Fibroblast of lung (primary cell): ENCODE measurements around the gene BECN2. TPM values are rescaled to one million over a fixed set of nuclear protein-coding genes. Genes with fewer than 3 reads are reported as not detected.
"Not testable (repeated sequence)": the region's sequence is repeated elsewhere in the genome, so short reads cannot be mapped to it uniquely, and the experiment has no call there.

Source experiments
- DNase-seq, 2 donors: peaks; one replicate each; pipeline versions ENCODE4 v3.0.0 to v3.0.0-alpha.2; 2010; ENCODE audit warnings: low read depth in 2 of 2
- H2AFZ ChIP-seq: 2 replicates; pipeline ENCODE4 v1.5.1; 2012; ENCODE audit warnings: low read length, control low read depth, inconsistent platforms
- H3K27ac ChIP-seq: 2 replicates; pipeline ENCODE4 v1.5.1; 2011; ENCODE audit warnings: low read length, control low read depth; ENCODE audit not compliant: insufficient read depth
- H3K27me3 ChIP-seq: 2 replicates; pipeline ENCODE4 v1.5.1; 2011; ENCODE audit warnings: mild to moderate bottlenecking, low read length; ENCODE audit not compliant: control insufficient read depth, insufficient read depth
- H3K36me3 ChIP-seq: 2 replicates; pipeline ENCODE4 v1.5.1; 2011; ENCODE audit warnings: low read length; ENCODE audit not compliant: control insufficient read depth, insufficient read depth
- H3K4me1 ChIP-seq: 2 replicates; pipeline ENCODE4 v1.5.1; 2011; ENCODE audit warnings: low read length; ENCODE audit not compliant: control insufficient read depth, insufficient read depth; ENCODE audit errors: extremely low read depth
- H3K4me2 ChIP-seq: 2 replicates; pipeline ENCODE4 v1.5.1; 2011; ENCODE audit warnings: low read length, control low read depth; ENCODE audit not compliant: insufficient read depth; ENCODE audit errors: extremely low read depth
- H3K4me3 ChIP-seq, 4 experiments: fragments of 200-600 bp in 1 of 4; sonication (generic) in 1 of 4; replicated peaks in 1 of 4; 2 replicates each; pipeline ENCODE4 v1.5.1; 2011 to 2016; ENCODE audit warnings: low read length in 4 of 4, low read depth in 3 of 4, mild to moderate bottlenecking in 3 of 4, control low read depth in 2 of 4, inconsistent platforms in 1 of 4, mixed read lengths in 1 of 4; ENCODE audit not compliant: insufficient read depth in 1 of 4; ENCODE audit errors: control extremely low read depth in 1 of 4
- H3K79me2 ChIP-seq: 2 replicates; pipeline ENCODE4 v1.5.1; 2012; ENCODE audit warnings: mild to moderate bottlenecking, low read length, inconsistent platforms; ENCODE audit not compliant: control insufficient read depth, insufficient read depth
- H3K9ac ChIP-seq: 2 replicates; pipeline ENCODE4 v1.5.1; 2011; ENCODE audit warnings: mild to moderate bottlenecking, low read length, control low read depth; ENCODE audit not compliant: insufficient read depth
- H3K9me3 ChIP-seq: 2 replicates; pipeline ENCODE4 v1.5.1; 2012; ENCODE audit warnings: low read depth, low read length; ENCODE audit not compliant: control insufficient read depth, insufficient read depth
- H4K20me1 ChIP-seq: 2 replicates; pipeline ENCODE4 v1.5.1; 2011; ENCODE audit warnings: low read length; ENCODE audit not compliant: control insufficient read depth, insufficient read depth; ENCODE audit errors: extremely low read depth
- CTCF ChIP-seq, 2 donors: IDR thresholded peaks in 1 of 2; conservative IDR thresholded peaks in 1 of 2; 1 replicate in 1 of 2; 2 replicates in 1 of 2; pipeline ENCODE4 v1.5.1; 2011 to 2012; ENCODE audit warnings: low read length in 2 of 2, control low read depth in 1 of 2, inconsistent platforms in 1 of 2, low read depth in 1 of 2, mild to moderate bottlenecking in 1 of 2
- EZH2 ChIP-seq: IDR thresholded peaks from 2 replicates; pipeline ENCODE4 v1.5.1; 2012; ENCODE audit warnings: low read length, control low read depth, mild to moderate bottlenecking; ENCODE audit errors: missing control alignments
- polyA plus RNA-seq, 2 donors: library from polyadenylated mRNA; depleted of rRNA in 1 of 2; stranded (reverse) in 1 of 2; unstranded in 1 of 2; fragments of >200 nt; gene quantifications; 2 replicates each; pipeline ENCODE4 v1.2.1, GENCODE V29; 2011 to 2012; ENCODE audit warnings: missing spikeins in 1 of 2
- total RNA-seq: library from RNA; depleted of rRNA; stranded (reverse); fragments of >200 nt; gene quantifications from 2 replicates; pipeline ENCODE4 v1.2.1, GENCODE V29; 2014

BECN2 gene
- total and polyA plus RNA-seq, 2 donors (not counting 1 experiment from before 2014, with no cell fraction given), result not detected

GRCh38 chr1:241979071-241979470 is 21.5 kb downstream of the BECN2 start:
- H3K4me1 ChIP-seq, result no peaks in the 10 kb centered on the region
- no peak for DNase-seq
- no peaks in the 10 kb centered on the region for H4K20me1 ChIP-seq
- no peaks in the 10 kb centered on the region for H3K9me3 ChIP-seq
- H3K27me3 ChIP-seq, result no peaks in the 10 kb centered on the region
- no peak overlapping the region for H3K9ac ChIP-seq
- H3K36me3 ChIP-seq, result no peaks in the 10 kb centered on the region
- no peaks in the 10 kb centered on the region for H3K79me2 ChIP-seq
- H2AFZ ChIP-seq, result no peak overlapping the region
- no peak for TF ChIP-seq CTCF (conservative IDR thresholded peaks at IDR 0.05 in 1 of 2, IDR thresholded peaks at IDR 0.05 in 1 of 2; ENCODE audit: low read depth in 1 of 2, low read length in 2 of 2)
- TF ChIP-seq EZH2, result no peak
- H3K4me2 ChIP-seq, result no peak overlapping the region
- no peak overlapping the region for H3K4me3 ChIP-seq
- H3K27ac ChIP-seq, result no peak overlapping the region

- no peaks in the 10 kb centered on the region for H3K4me1 ChIP-seq
- H3K4me3 ChIP-seq, result no peak overlapping the region
- H3K27ac ChIP-seq, result no peak overlapping the region
- TF ChIP-seq CTCF (conservative IDR thresholded peaks at IDR 0.05 in 1 of 2, IDR thresholded peaks at IDR 0.05 in 1 of 2; ENCODE audit: low read depth in 1 of 2, low read length in 2 of 2), result no peak
- TF ChIP-seq EZH2, result no peak
- no peak overlapping the region for H3K4me2 ChIP-seq
- no peaks in the 10 kb centered on the region for H4K20me1 ChIP-seq
- H3K9ac ChIP-seq, result no peak overlapping the region
- no peaks in the 10 kb centered on the region for H3K79me2 ChIP-seq
- no peaks in the 10 kb centered on the region for H3K27me3 ChIP-seq
- H3K9me3 ChIP-seq, result no peaks in the 10 kb centered on the region
- no peak overlapping the region for H2AFZ ChIP-seq
- DNase-seq, result no peak
- H3K36me3 ChIP-seq, result no peaks in the 10 kb centered on the region
Observed at GRCh38 chr1:241979926-241980325, 22.4 kb downstream of the BECN2 start.

- no peak overlapping the region for H3K9ac ChIP-seq
- H3K27ac ChIP-seq, result no peak overlapping the region
- no peaks in the 10 kb centered on the region for H3K27me3 ChIP-seq
- H3K79me2 ChIP-seq, result no peaks in the 10 kb centered on the region
- peak; percentile 34 to 58 for DNase-seq
- TF ChIP-seq EZH2, result no peak
- TF ChIP-seq CTCF (conservative IDR thresholded peaks at IDR 0.05 in 1 of 2, IDR thresholded peaks at IDR 0.05 in 1 of 2; ENCODE audit: low read depth in 1 of 2, low read length in 2 of 2), result peak; percentile 50 to 65
- H3K4me2 ChIP-seq, result no peak overlapping the region
- no peaks in the 10 kb centered on the region for H3K36me3 ChIP-seq
- H3K4me1 ChIP-seq, result no peaks in the 10 kb centered on the region
- no peaks in the 10 kb centered on the region for H3K9me3 ChIP-seq
- H2AFZ ChIP-seq, result no peak overlapping the region
- no peak overlapping the region for H3K4me3 ChIP-seq
- H4K20me1 ChIP-seq, result no peaks in the 10 kb centered on the region
Observed at GRCh38 chr1:241985787-241986186, 28.2 kb downstream of the BECN2 start.

GRCh38 chr1:241988389-241988930 is 30.9 kb downstream of the BECN2 start:
- H3K9ac ChIP-seq, H3K27me3 ChIP-seq, H3K4me3 ChIP-seq, H3K4me2 ChIP-seq, H3K79me2 ChIP-seq, H4K20me1 ChIP-seq, DNase-seq, H3K27ac ChIP-seq, H3K9me3 ChIP-seq, H3K36me3 ChIP-seq, H2AFZ ChIP-seq, H3K4me1 ChIP-seq: not testable (repeated sequence)
